Measurements from ENCODE around the gene ELF5. TPM values are rescaled to one million over a fixed set of nuclear protein-coding genes. Genes with fewer than 3 reads are reported as not detected.

Gene ELF5
- total and polyA plus RNA-seq, 4 donors, result 0.06 to 0.37 (median 0.08) TPM; not detected in 1

DNA sequence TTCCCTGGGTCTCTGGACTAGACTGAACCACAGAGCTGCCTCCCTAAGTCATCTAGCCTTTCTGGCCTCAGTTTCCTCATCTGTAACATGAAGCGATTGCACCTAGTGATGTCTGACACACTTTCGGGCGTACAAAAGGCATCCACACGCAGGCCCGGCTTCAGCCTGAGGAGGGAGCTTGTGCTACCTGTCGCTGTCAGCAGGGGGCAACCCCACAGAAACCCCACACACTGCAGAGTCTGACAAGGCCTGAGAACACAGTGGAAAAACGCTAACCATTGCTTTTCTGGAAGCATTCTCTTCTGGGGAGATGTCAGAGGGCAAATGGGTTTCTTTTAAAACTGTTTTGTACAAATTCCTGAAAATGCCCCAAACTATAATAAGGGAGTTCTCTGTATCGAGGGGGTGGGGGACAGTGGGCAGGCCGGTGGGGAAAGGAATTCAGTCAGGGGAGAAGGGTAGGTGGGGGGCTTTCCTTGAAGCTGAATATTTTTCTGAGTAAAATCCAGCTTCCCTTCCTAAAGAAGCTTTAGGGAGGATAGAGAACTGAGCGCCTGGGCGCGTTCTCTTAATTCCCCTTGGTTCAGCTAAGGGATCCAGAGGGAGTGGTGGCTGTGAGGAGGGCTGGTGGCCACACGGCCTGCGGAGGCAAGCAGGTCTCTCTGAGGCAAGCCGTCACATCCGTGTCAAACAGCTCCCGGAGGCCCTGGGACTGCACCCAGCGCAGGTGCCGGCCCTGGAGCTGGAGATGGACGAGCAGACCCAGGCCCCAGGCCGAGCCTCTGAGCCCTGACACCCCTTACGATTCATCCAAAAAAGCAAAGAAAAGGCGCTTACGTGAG is 533 bp downstream of the ELF5 start:
- no peak overlapping the region for H3K9ac ChIP-seq (ENCODE audit: low read depth in 1 of 2, low read length in 2 of 2)
- H3K4me1 ChIP-seq (ENCODE audit: control insufficient read depth in 4 of 4, insufficient read depth in 4 of 4, low read length in 3 of 4), result no peaks in the 10 kb centered on the region
- no peaks in the 10 kb centered on the region for H3K36me3 ChIP-seq (ENCODE audit: control insufficient read depth in 4 of 4, insufficient read depth in 3 of 4, low read depth in 1 of 4, low read length in 3 of 4)
- H3K9me3 ChIP-seq (ENCODE audit: control insufficient read depth in 4 of 4, low read length in 3 of 4), result no peaks in the 10 kb centered on the region
- no peak overlapping the region for H3K4me3 ChIP-seq (ENCODE audit: low read depth in 1 of 3, low read length in 3 of 3)
- TF ChIP-seq TAF1 (conservative IDR thresholded peaks at IDR 0.05) (no peak), JUND (IDR thresholded peaks at IDR 0.05) (no peak), HNF4A (conservative IDR thresholded peaks at IDR 0.05) (no peak), SP1 (IDR thresholded peaks at IDR 0.05) (no peak), NR2F2 (IDR thresholded peaks at IDR 0.05) (no peak), RAD21 (IDR thresholded peaks at IDR 0.05) (peak; percentile 73 to 84), RXRA (IDR thresholded peaks at IDR 0.05) (peak in 1 of 2 donors; percentile 9), GABPA (IDR thresholded peaks at IDR 0.05 in 1 of 2, conservative IDR thresholded peaks at IDR 0.05 in 1 of 2) (no peak), FOXA2 (IDR thresholded peaks at IDR 0.05) (no peak), EGR1 (IDR thresholded peaks at IDR 0.05; ENCODE audit: low read depth in 2 of 2) (no peak)
- TF ChIP-seq, protein P1, sequence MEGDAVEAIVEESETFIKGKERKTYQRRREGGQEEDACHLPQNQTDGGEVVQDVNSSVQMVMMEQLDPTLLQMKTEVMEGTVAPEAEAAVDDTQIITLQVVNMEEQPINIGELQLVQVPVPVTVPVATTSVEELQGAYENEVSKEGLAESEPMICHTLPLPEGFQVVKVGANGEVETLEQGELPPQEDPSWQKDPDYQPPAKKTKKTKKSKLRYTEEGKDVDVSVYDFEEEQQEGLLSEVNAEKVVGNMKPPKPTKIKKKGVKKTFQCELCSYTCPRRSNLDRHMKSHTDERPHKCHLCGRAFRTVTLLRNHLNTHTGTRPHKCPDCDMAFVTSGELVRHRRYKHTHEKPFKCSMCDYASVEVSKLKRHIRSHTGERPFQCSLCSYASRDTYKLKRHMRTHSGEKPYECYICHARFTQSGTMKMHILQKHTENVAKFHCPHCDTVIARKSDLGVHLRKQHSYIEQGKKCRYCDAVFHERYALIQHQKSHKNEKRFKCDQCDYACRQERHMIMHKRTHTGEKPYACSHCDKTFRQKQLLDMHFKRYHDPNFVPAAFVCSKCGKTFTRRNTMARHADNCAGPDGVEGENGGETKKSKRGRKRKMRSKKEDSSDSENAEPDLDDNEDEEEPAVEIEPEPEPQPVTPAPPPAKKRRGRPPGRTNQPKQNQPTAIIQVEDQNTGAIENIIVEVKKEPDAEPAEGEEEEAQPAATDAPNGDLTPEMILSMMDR (IDR thresholded peaks at IDR 0.05; ENCODE audit: low read depth, low read length, missing input control), result peak; percentile 68
- peak; percentile 52 for DNase-seq (ENCODE audit: low spot score)
- 72% methylated on average over 24 of the region's 24 CpGs for WGBS
- H3K27ac ChIP-seq (ENCODE audit: low read depth in 1 of 2, low read length in 2 of 2), result no peak overlapping the region
- no peaks in the 10 kb centered on the region for H3K27me3 ChIP-seq (ENCODE audit: control insufficient read depth in 4 of 4, insufficient read depth in 4 of 4, low read length in 3 of 4)

DNA sequence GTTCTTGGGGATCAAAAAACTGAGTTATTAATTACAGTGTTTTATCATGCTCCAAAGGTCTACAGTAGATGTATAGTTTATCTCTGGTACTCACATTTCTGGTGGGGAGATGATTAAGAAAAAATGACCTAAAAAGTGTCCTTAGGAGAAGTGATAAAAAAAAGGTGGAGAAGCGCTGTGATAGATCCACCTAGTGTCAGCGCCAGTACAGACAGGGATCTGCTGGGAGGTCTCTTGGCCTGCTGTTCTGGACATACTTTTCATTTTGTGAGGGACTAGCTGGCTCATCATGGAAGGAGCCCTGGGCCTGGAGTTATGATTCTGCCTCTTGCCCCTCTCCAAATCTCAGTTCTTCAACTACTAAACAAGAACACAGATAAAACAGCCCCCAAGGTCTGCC is 2.9 kb downstream of the ELF5 start:
- H3K36me3 ChIP-seq (ENCODE audit: control insufficient read depth in 4 of 4, insufficient read depth in 3 of 4, low read depth in 1 of 4, low read length in 3 of 4), result no peaks in the 10 kb centered on the region
- TF ChIP-seq RAD21 (IDR thresholded peaks at IDR 0.05), result no peak
- TF ChIP-seq, protein P2, sequence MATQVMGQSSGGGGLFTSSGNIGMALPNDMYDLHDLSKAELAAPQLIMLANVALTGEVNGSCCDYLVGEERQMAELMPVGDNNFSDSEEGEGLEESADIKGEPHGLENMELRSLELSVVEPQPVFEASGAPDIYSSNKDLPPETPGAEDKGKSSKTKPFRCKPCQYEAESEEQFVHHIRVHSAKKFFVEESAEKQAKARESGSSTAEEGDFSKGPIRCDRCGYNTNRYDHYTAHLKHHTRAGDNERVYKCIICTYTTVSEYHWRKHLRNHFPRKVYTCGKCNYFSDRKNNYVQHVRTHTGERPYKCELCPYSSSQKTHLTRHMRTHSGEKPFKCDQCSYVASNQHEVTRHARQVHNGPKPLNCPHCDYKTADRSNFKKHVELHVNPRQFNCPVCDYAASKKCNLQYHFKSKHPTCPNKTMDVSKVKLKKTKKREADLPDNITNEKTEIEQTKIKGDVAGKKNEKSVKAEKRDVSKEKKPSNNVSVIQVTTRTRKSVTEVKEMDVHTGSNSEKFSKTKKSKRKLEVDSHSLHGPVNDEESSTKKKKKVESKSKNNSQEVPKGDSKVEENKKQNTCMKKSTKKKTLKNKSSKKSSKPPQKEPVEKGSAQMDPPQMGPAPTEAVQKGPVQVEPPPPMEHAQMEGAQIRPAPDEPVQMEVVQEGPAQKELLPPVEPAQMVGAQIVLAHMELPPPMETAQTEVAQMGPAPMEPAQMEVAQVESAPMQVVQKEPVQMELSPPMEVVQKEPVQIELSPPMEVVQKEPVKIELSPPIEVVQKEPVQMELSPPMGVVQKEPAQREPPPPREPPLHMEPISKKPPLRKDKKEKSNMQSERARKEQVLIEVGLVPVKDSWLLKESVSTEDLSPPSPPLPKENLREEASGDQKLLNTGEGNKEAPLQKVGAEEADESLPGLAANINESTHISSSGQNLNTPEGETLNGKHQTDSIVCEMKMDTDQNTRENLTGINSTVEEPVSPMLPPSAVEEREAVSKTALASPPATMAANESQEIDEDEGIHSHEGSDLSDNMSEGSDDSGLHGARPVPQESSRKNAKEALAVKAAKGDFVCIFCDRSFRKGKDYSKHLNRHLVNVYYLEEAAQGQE (IDR thresholded peaks at IDR 0.05), result no peak
- no peak overlapping the region for H3K9ac ChIP-seq (ENCODE audit: low read depth in 1 of 2, low read length in 2 of 2)
- no peaks in the 10 kb centered on the region for H3K9me3 ChIP-seq (ENCODE audit: control insufficient read depth in 4 of 4, low read length in 3 of 4)
- no peak overlapping the region for H3K27ac ChIP-seq (ENCODE audit: low read depth in 1 of 2, low read length in 2 of 2)
- no peaks in the 10 kb centered on the region for H3K27me3 ChIP-seq (ENCODE audit: control insufficient read depth in 4 of 4, insufficient read depth in 4 of 4, low read length in 3 of 4)
- H3K4me1 ChIP-seq (ENCODE audit: control insufficient read depth in 4 of 4, insufficient read depth in 4 of 4, low read length in 3 of 4), result peaks cover 0 to 4% (median 3%) of the 10 kb centered on the region in 4 donors
- H3K4me3 ChIP-seq (ENCODE audit: low read depth in 1 of 3, low read length in 3 of 3), result no peak overlapping the region
- no peak for DNase-seq (ENCODE audit: low spot score)
- WGBS, result 96% methylated on average over 2 of the region's 2 CpGs

DNA sequence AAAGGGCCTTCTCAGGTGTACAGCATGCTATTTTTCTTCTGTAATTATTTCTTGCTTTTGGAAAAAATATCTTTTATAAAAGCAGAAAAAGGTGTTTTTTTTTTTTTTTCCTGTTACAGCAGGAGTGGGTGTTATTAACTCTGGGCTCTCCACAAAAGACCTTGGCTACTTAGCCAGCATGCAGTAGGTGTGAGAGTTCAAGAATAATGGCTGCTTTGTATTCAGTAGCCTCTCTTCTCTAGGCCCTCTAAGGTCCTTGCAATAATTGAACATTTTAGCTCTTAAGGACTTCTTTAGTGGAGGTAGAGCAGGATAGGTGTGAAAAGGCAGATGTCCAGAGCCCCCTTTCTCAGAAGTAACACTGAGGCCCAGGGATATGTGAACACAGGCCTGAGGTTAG is 3.4 kb downstream of the ELF5 start:
- DNase-seq (ENCODE audit: low spot score), result no peak
- Histone ChIP-seq H3K27me3 (ENCODE audit: control insufficient read depth in 4 of 4, insufficient read depth in 4 of 4, low read length in 3 of 4) (no peaks in the 10 kb centered on the region), H3K9ac (ENCODE audit: low read depth in 1 of 2, low read length in 2 of 2) (no peak overlapping the region), H3K36me3 (ENCODE audit: control insufficient read depth in 4 of 4, insufficient read depth in 3 of 4, low read depth in 1 of 4, low read length in 3 of 4) (no peaks in the 10 kb centered on the region), H3K27ac (ENCODE audit: low read depth in 1 of 2, low read length in 2 of 2) (no peak overlapping the region), H3K9me3 (ENCODE audit: control insufficient read depth in 4 of 4, low read length in 3 of 4) (no peaks in the 10 kb centered on the region), H3K4me1 (ENCODE audit: control insufficient read depth in 4 of 4, insufficient read depth in 4 of 4, low read length in 3 of 4) (peaks cover 0 to 8% (median 5%) of the 10 kb centered on the region in 4 donors), H3K4me3 (ENCODE audit: low read depth in 1 of 3, low read length in 3 of 3) (no peak overlapping the region)
- TF ChIP-seq, protein P1 (IDR thresholded peaks at IDR 0.05; ENCODE audit: low read depth, low read length, missing input control), result no peak
- TF ChIP-seq, protein P3, sequence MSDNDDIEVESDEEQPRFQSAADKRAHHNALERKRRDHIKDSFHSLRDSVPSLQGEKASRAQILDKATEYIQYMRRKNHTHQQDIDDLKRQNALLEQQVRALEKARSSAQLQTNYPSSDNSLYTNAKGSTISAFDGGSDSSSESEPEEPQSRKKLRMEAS (IDR thresholded peaks at IDR 0.05), result no peak
- TF ChIP-seq, protein P4, sequence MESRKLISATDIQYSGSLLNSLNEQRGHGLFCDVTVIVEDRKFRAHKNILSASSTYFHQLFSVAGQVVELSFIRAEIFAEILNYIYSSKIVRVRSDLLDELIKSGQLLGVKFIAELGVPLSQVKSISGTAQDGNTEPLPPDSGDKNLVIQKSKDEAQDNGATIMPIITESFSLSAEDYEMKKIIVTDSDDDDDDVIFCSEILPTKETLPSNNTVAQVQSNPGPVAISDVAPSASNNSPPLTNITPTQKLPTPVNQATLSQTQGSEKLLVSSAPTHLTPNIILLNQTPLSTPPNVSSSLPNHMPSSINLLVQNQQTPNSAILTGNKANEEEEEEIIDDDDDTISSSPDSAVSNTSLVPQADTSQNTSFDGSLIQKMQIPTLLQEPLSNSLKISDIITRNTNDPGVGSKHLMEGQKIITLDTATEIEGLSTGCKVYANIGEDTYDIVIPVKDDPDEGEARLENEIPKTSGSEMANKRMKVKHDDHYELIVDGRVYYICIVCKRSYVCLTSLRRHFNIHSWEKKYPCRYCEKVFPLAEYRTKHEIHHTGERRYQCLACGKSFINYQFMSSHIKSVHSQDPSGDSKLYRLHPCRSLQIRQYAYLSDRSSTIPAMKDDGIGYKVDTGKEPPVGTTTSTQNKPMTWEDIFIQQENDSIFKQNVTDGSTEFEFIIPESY (IDR thresholded peaks at IDR 0.05), result no peak
- TF ChIP-seq GABPA (IDR thresholded peaks at IDR 0.05 in 1 of 2, conservative IDR thresholded peaks at IDR 0.05 in 1 of 2) (no peak), NR2F2 (IDR thresholded peaks at IDR 0.05) (no peak)
